ENCODE measurements around the gene NBPF1. TPM values are rescaled to one million over a fixed set of nuclear protein-coding genes. Genes with fewer than 3 reads are reported as not detected.

The NBPF1 gene
- 56.6 and 102 TPM in 2 replicates for total RNA-seq (2011; cell fraction: chromatin; rRNA removed; ENCODE audit: low replicate concordance)
- 36.9 and 44.1 TPM in 2 replicates for total RNA-seq (2011; cell fraction: nucleolus; rRNA removed)
- 89.4 and 146 TPM in 2 replicates for total RNA-seq (2011; cell fraction: nucleoplasm; rRNA removed)
- total RNA-seq (2014; rRNA removed) (15.1 and 19.0 TPM in 2 replicates), total RNA-seq (2014; rRNA removed; fragmentation: Illumina TruSeq; extraction: Trizol) (20.3 and 21.2 TPM in 2 replicates), total RNA-seq (2015; rRNA removed; fragmentation: Illumina TruSeq; extraction: Trizol) (39.1 and 42.6 TPM in 2 replicates), total RNA-seq (2021) (31.4 and 33.6 TPM in 2 replicates), polyA plus RNA-seq (2011; rRNA removed) (36.5 and 41.3 TPM in 2 replicates), polyA plus RNA-seq (2014; fragmentation: Illumina TruSeq; extraction: Trizol) (27.6 and 35.0 TPM in 2 replicates), polyA plus RNA-seq (2014; fragmentation: Nextera tagmentation; extraction: Ambion mirVana) (1 to 10 TPM; 5.2 to 7.9 TPM), polyA plus RNA-seq (2014; rRNA removed) (24.1 and 30.7 TPM in 2 replicates), polyA minus RNA-seq (2011; rRNA and poly(A)+ RNA removed) (28.5 and 39.5 TPM in 2 replicates), Bru-seq, nascent RNA (percentile 67 among the genes with signal in this experiment), BruChase-seq, experiment 1, labeled RNA remaining after a 2-hour chase (percentile 65 among the genes with signal in this experiment), BruChase-seq, experiment 2, labeled RNA remaining after a 6-hour chase (percentile 69 among the genes with signal in this experiment)
- polyA plus RNA-seq (2011; cell fraction: cytosol; rRNA removed): 15.1 and 32.8 TPM in 2 replicates
- 56.8 and 69.1 TPM in 2 replicates for polyA plus RNA-seq (2011; cell fraction: nucleus; rRNA removed)
- polyA plus RNA-seq (2012): 32.4 and 33.6 TPM in 2 replicates
- polyA minus RNA-seq (2011; cell fraction: cytosol; rRNA and poly(A)+ RNA removed): 10.4 and 15.7 TPM in 2 replicates
- polyA minus RNA-seq (2011; cell fraction: nucleus; rRNA and poly(A)+ RNA removed): 39.3 and 69.2 TPM in 2 replicates
- long read RNA-seq, experiment 1, transcript NBPF1-205 (3 exons, 2,755 nt): major isoform, 19 of 83 reads
- long read RNA-seq, experiment 1, transcript NBPF1-207 (1 exons, 3,447 nt): minor isoform, 8 of 83 reads
- long read RNA-seq, experiment 1, partial matches to known transcripts: 4 of 83 reads
- long read RNA-seq, experiment 1, other reads (novel, unspliced or antisense): 48 of 83 reads
- long read RNA-seq, experiment 2, partial matches to known transcripts: 0 of 16 reads
- long read RNA-seq, experiment 2, other reads (novel, unspliced or antisense): 15 of 16 reads
- long read RNA-seq, experiment 3, transcript NBPF1-205 (3 exons, 2,755 nt): major isoform, 5 of 28 reads
- long read RNA-seq, experiment 3, partial matches to known transcripts: 1 of 28 reads
- long read RNA-seq, experiment 3, other reads (novel, unspliced or antisense): 20 of 28 reads

DNA sequence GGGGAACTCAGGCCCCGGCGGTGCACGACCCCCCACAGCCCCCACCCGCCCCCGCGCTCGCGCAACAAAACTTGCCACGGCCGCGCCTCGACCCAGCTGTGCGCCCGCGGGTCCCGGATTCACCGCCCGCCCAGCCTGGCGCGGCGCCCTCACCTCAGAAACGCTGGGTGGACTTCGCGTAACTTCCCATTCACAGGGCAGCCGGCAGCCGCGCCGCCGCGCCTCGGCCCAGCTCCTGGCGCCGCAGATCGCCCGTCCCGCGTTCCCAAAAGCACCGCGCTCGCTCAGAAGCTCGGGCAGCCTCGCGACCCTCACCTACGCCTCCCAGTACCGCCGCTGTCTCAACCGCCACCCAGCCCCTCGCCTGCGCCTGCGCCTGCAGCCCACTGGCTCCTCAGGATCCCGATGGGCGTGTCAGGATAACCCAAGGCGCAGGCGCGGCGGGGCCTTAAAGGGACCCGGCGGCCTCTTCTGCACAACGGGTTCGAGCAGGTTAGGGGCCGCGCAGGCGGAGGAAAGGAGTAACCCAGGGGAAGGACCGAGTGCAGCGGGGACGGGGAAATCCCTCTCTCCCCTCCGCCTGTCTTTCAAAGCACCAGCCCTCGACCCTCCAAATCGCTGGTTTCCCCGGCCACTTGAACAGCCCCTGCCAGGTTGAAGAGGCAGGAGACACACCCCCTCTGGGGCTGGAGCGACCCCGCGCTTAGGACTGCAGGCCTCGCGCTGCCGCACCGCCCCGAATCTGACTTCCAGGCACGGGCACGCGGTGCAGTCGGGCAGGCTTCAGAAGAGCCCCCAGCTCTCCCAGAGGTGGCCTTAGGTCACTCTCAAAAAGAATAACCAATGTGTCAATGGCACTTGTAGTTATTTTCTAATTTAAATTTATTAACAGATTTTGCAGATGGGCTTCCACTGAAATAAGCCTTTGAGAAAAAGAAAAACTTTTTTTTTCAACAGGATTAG is at the start of gene NBPF1:
NBPF1 (minus strand) TSS at position 380 of the 963 bp plus-strand sequence.
- TSS peak; percentile 58 for BruUV-seq (replicated peaks)
- Histone ChIP-seq H3K9me1 (ENCODE audit: control insufficient read depth, insufficient read depth, low read length) (no peaks in the 10 kb centered on the region), H3K9ac (ENCODE audit: insufficient read depth in 1 of 2, low read depth in 2 of 2, low read length in 2 of 2) (peak within 1 kb of the TSS; percentile 38 to 93), H3K27me3 (ENCODE audit: control insufficient read depth in 2 of 2, insufficient read depth in 2 of 2, low read length in 2 of 2) (no peaks in the 10 kb centered on the region), H3K36me3 (ENCODE audit: control insufficient read depth, insufficient read depth, low read length) (peaks cover 17% of the 10 kb centered on the region; the same call in 2 of the 3 replicates), H2AFZ (ENCODE audit: low read depth, low read length) (peak within 1 kb of the TSS; percentile 92), H3K79me2 (ENCODE audit: control insufficient read depth, insufficient read depth, low read length) (peaks cover 8% of the 10 kb centered on the region; the same call in 2 of the 3 replicates), H3K27ac (ENCODE audit: extremely low read depth, low read depth, low read length) (peak within 1 kb of the TSS; percentile 42), H4K20me1 (replicated peaks; ENCODE audit: control insufficient read depth, insufficient read depth, low read length) (no peaks in the 10 kb centered on the region; the same call in 1 of the 2 replicates), H3K4me2 (ENCODE audit: insufficient read depth, low read length) (peak within 1 kb of the TSS; percentile 81), H3K4me3 (peak within 1 kb of the TSS; percentile 55), H3K9me3 (replicated peaks; ENCODE audit: control insufficient read depth, insufficient read depth, low read depth, low read length) (no peaks in the 10 kb centered on the region), H3K4me1 (replicated peaks in 1 of 2; ENCODE audit: control insufficient read depth in 2 of 2, insufficient read depth in 2 of 2, low read length in 2 of 2) (peaks cover 25 to 32% of the 10 kb centered on the region in 2 experiments)
- ChIA-PET CTCF (ENCODE audit: low intra/inter-chr PET ratio) (interaction anchor here (0.7 to 1.8 kb wide), 2 partner anchors 9 to 11 kb away, joined by 3 to 8 read pairs; no protein-coding TSS in a partner anchor), POLR2A (interaction anchor here (0.6 to 3.7 kb wide), 14 partner anchors 9 to 338 kb away, joined by 3 to 19 read pairs (median 6); no protein-coding TSS in a partner anchor)
- intact Hi-C loops (cut with micrococcal nuclease) (loop anchor here (2.0 to 5.0 kb wide), 3 partner anchors 96 to 337 kb away; partner anchors contain the start of gene NECAP2), in situ Hi-C loops (cut with MboI) (loop anchor here (5.0 to 25.0 kb wide), 3 partner anchors 101 to 299 kb away; partner anchors contain the start of genes CROCC and RNU1-1)
- DNase-seq (ENCODE audit: extremely low read depth in 1 of 4, low spot score in 3 of 4) (peak; percentile 100), FAIRE-seq (peak; percentile 60), ATAC-seq (peak; percentile 99)
- WGBS (ENCODE audit: insufficient coverage, low coverage, missing lambda C conversion rate): under 1% methylated on average over 82 of the region's 82 CpGs
- TF ChIP-seq KLF10 (CRISPR knock-in tag; IDR thresholded peaks at IDR 0.05): no peak
- TF ChIP-seq, protein P1, sequence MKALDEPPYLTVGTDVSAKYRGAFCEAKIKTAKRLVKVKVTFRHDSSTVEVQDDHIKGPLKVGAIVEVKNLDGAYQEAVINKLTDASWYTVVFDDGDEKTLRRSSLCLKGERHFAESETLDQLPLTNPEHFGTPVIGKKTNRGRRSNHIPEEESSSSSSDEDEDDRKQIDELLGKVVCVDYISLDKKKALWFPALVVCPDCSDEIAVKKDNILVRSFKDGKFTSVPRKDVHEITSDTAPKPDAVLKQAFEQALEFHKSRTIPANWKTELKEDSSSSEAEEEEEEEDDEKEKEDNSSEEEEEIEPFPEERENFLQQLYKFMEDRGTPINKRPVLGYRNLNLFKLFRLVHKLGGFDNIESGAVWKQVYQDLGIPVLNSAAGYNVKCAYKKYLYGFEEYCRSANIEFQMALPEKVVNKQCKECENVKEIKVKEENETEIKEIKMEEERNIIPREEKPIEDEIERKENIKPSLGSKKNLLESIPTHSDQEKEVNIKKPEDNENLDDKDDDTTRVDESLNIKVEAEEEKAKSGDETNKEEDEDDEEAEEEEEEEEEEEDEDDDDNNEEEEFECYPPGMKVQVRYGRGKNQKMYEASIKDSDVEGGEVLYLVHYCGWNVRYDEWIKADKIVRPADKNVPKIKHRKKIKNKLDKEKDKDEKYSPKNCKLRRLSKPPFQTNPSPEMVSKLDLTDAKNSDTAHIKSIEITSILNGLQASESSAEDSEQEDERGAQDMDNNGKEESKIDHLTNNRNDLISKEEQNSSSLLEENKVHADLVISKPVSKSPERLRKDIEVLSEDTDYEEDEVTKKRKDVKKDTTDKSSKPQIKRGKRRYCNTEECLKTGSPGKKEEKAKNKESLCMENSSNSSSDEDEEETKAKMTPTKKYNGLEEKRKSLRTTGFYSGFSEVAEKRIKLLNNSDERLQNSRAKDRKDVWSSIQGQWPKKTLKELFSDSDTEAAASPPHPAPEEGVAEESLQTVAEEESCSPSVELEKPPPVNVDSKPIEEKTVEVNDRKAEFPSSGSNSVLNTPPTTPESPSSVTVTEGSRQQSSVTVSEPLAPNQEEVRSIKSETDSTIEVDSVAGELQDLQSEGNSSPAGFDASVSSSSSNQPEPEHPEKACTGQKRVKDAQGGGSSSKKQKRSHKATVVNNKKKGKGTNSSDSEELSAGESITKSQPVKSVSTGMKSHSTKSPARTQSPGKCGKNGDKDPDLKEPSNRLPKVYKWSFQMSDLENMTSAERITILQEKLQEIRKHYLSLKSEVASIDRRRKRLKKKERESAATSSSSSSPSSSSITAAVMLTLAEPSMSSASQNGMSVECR (CRISPR knock-in tag; IDR thresholded peaks at IDR 0.05): peak; percentile 100
- TF ChIP-seq, protein P2, sequence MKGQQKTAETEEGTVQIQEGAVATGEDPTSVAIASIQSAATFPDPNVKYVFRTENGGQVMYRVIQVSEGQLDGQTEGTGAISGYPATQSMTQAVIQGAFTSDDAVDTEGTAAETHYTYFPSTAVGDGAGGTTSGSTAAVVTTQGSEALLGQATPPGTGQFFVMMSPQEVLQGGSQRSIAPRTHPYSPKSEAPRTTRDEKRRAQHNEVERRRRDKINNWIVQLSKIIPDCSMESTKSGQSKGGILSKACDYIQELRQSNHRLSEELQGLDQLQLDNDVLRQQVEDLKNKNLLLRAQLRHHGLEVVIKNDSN (CRISPR knock-in tag; IDR thresholded peaks at IDR 0.05): 0 out of 2 replicates have a peak, but pooled peaks have one; percentile 7
